Measurements from ENCODE around the gene PTRH1. TPM values are rescaled to one million over a fixed set of nuclear protein-coding genes. Genes with fewer than 3 reads are reported as not detected.
A peak's percentile ranks its signal among the peaks of the same experiment; 100 is the strongest.

The PTRH1 gene
- total and polyA plus RNA-seq, 2 of the 13 experiments (the other 11 are each of a cell fraction or from before 2014, with no cell fraction given): 4.0 to 10.4 TPM

DNA sequence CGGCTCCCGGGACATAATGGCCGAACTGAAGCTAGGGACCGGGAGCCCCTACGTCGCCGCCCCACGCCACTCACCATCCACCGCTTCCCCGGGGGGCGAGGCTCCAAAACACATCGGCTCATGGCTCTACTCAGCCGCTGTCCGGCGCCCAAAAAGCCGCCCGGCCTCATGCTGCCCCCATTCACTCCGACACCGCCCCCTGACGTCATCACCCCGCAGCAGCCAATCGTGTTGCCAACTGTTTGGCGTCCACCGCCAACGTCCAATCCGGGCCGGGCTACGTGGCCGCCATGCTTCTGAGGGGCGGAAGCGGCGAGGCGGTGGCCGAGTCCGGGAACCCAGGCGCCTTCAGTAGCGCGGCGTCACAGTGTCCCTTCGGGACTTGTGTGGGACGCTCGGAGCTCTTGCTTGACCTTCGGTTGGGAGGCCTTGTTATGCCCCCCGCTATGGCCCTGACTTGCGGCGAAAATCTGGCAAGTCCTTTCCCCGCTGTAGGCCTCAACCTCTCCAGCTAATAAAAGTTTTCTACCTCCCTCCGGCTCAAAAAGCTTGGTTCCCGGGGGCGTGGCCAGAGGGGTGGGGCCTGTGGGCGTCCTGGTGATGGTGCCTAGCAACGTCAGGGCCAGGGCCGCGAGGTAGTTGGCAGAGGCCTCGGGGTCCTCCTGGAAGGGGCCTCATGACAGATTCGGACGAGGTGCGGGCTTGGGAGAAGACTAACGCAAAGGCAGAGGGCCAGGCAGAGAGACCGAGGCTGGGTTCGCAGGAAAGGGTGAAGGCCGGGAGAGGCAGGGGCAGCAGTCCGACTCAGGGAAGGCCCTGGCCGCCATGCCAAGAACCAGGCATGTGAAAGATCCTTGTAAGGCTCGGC is at the start of gene PTRH1, which contains the start of gene TTC16 (continued):
- TF ChIP-seq, protein P1, sequence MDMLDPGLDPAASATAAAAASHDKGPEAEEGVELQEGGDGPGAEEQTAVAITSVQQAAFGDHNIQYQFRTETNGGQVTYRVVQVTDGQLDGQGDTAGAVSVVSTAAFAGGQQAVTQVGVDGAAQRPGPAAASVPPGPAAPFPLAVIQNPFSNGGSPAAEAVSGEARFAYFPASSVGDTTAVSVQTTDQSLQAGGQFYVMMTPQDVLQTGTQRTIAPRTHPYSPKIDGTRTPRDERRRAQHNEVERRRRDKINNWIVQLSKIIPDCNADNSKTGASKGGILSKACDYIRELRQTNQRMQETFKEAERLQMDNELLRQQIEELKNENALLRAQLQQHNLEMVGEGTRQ (IDR thresholded peaks at IDR 0.05; ENCODE audit: low read depth, low read length): no peak
- TF ChIP-seq, protein P1 (CRISPR knock-in tag; IDR thresholded peaks at IDR 0.05; ENCODE audit: borderline replicate concordance): no peak
- TF ChIP-seq, protein P2, sequence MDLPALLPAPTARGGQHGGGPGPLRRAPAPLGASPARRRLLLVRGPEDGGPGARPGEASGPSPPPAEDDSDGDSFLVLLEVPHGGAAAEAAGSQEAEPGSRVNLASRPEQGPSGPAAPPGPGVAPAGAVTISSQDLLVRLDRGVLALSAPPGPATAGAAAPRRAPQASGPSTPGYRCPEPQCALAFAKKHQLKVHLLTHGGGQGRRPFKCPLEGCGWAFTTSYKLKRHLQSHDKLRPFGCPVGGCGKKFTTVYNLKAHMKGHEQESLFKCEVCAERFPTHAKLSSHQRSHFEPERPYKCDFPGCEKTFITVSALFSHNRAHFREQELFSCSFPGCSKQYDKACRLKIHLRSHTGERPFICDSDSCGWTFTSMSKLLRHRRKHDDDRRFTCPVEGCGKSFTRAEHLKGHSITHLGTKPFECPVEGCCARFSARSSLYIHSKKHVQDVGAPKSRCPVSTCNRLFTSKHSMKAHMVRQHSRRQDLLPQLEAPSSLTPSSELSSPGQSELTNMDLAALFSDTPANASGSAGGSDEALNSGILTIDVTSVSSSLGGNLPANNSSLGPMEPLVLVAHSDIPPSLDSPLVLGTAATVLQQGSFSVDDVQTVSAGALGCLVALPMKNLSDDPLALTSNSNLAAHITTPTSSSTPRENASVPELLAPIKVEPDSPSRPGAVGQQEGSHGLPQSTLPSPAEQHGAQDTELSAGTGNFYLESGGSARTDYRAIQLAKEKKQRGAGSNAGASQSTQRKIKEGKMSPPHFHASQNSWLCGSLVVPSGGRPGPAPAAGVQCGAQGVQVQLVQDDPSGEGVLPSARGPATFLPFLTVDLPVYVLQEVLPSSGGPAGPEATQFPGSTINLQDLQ (CRISPR knock-in tag; IDR thresholded peaks at IDR 0.05): 0 out of 2 replicates have a peak, but pooled peaks have one; percentile 49
- 0 out of 2 replicates have a peak, but pooled peaks have one; percentile 15 for TF ChIP-seq POGZ (CRISPR knock-in tag; IDR thresholded peaks at IDR 0.05)
- TF ChIP-seq, protein P3, sequence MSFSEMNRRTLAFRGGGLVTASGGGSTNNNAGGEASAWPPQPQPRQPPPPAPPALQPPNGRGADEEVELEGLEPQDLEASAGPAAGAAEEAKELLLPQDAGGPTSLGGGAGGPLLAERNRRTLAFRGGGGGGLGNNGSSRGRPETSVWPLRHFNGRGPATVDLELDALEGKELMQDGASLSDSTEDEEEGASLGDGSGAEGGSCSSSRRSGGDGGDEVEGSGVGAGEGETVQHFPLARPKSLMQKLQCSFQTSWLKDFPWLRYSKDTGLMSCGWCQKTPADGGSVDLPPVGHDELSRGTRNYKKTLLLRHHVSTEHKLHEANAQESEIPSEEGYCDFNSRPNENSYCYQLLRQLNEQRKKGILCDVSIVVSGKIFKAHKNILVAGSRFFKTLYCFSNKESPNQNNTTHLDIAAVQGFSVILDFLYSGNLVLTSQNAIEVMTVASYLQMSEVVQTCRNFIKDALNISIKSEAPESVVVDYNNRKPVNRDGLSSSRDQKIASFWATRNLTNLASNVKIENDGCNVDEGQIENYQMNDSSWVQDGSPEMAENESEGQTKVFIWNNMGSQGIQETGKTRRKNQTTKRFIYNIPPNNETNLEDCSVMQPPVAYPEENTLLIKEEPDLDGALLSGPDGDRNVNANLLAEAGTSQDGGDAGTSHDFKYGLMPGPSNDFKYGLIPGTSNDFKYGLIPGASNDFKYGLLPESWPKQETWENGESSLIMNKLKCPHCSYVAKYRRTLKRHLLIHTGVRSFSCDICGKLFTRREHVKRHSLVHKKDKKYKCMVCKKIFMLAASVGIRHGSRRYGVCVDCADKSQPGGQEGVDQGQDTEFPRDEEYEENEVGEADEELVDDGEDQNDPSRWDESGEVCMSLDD (CRISPR knock-in tag; IDR thresholded peaks at IDR 0.05; ENCODE audit: borderline replicate concordance): no peak
- peak; percentile 94 for TF ChIP-seq GABPB1 (CRISPR knock-in tag; IDR thresholded peaks at IDR 0.05)
- TF ChIP-seq NCOA5 (CRISPR knock-in tag; IDR thresholded peaks at IDR 0.05): no peak
- TF ChIP-seq DR1 (CRISPR knock-in tag; IDR thresholded peaks at IDR 0.05): no peak
- TF ChIP-seq, protein P4, sequence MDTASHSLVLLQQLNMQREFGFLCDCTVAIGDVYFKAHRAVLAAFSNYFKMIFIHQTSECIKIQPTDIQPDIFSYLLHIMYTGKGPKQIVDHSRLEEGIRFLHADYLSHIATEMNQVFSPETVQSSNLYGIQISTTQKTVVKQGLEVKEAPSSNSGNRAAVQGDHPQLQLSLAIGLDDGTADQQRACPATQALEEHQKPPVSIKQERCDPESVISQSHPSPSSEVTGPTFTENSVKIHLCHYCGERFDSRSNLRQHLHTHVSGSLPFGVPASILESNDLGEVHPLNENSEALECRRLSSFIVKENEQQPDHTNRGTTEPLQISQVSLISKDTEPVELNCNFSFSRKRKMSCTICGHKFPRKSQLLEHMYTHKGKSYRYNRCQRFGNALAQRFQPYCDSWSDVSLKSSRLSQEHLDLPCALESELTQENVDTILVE (CRISPR knock-in tag; IDR thresholded peaks at IDR 0.05): no peak
- 0 out of 2 replicates have a peak, but pooled peaks have one; percentile 54 for TF ChIP-seq ZNF558 (CRISPR knock-in tag; IDR thresholded peaks at IDR 0.05; ENCODE audit: borderline replicate concordance)
- TF ChIP-seq, protein P5, sequence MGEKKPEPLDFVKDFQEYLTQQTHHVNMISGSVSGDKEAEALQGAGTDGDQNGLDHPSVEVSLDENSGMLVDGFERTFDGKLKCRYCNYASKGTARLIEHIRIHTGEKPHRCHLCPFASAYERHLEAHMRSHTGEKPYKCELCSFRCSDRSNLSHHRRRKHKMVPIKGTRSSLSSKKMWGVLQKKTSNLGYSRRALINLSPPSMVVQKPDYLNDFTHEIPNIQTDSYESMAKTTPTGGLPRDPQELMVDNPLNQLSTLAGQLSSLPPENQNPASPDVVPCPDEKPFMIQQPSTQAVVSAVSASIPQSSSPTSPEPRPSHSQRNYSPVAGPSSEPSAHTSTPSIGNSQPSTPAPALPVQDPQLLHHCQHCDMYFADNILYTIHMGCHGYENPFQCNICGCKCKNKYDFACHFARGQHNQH (CRISPR knock-in tag; IDR thresholded peaks at IDR 0.05): no peak
- TF ChIP-seq, protein P6, sequence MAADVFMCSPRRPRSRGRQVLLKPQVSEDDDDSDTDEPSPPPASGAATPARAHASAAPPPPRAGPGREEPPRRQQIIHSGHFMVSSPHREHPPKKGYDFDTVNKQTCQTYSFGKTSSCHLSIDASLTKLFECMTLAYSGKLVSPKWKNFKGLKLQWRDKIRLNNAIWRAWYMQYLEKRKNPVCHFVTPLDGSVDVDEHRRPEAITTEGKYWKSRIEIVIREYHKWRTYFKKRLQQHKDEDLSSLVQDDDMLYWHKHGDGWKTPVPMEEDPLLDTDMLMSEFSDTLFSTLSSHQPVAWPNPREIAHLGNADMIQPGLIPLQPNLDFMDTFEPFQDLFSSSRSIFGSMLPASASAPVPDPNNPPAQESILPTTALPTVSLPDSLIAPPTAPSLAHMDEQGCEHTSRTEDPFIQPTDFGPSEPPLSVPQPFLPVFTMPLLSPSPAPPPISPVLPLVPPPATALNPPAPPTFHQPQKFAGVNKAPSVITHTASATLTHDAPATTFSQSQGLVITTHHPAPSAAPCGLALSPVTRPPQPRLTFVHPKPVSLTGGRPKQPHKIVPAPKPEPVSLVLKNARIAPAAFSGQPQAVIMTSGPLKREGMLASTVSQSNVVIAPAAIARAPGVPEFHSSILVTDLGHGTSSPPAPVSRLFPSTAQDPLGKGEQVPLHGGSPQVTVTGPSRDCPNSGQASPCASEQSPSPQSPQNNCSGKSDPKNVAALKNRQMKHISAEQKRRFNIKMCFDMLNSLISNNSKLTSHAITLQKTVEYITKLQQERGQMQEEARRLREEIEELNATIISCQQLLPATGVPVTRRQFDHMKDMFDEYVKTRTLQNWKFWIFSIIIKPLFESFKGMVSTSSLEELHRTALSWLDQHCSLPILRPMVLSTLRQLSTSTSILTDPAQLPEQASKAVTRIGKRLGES (CRISPR knock-in tag; IDR thresholded peaks at IDR 0.05; ENCODE audit: borderline replicate concordance): no peak
- no peak for TF ChIP-seq NRL (CRISPR knock-in tag; IDR thresholded peaks at IDR 0.05; ENCODE audit: borderline replicate concordance)
- TF ChIP-seq ISL2 (CRISPR knock-in tag; IDR thresholded peaks at IDR 0.05): 0 out of 2 replicates have a peak, but pooled peaks have one; percentile 21
